Measurements from ENCODE around the gene CLTCL1. TPM values are rescaled to one million over a fixed set of nuclear protein-coding genes. Genes with fewer than 3 reads are reported as not detected.
"Not testable (repeated sequence)": the region's sequence is repeated elsewhere in the genome, so short reads cannot be mapped to it uniquely, and the experiment has no call there.

Gene CLTCL1
- total RNA-seq, 4 donors from 2014 or later = 8.5 to 19.2 (median 12.8) TPM

- H3K36me3 ChIP-seq = peaks cover 0 to 20% of the 10 kb centered on the region in 2 donors
- 76 to 90% methylated on average over 9 of the region's 9 CpGs for WGBS, 2 donors
- intact Hi-C loops (cut with DNase I) = no loop called here
- no peak for DNase-seq
- no peak overlapping the region for H3K27ac ChIP-seq
- H3K9me3 ChIP-seq = no peaks in the 10 kb centered on the region
- no peaks in the 10 kb centered on the region for H3K27me3 ChIP-seq
- TF ChIP-seq POLR2A (IDR thresholded peaks at IDR 0.05) (no peak), CTCF (IDR thresholded peaks at IDR 0.05) (no peak)
- no peaks in the 10 kb centered on the region for H3K4me1 ChIP-seq
- no peak overlapping the region for H3K4me3 ChIP-seq (replicated peaks in 1 of 3)
These were observed 84.1 kb downstream of the CLTCL1 start for GRCh38 chr22:19207401-19207808.

GRCh38 chr22:19206287-19206686 is 85.2 kb downstream of the CLTCL1 start:
- H3K9me3 ChIP-seq = no peaks in the 10 kb centered on the region
- H3K4me1 ChIP-seq = no peaks in the 10 kb centered on the region
- peaks cover 0 to 20% of the 10 kb centered on the region in 2 donors for H3K36me3 ChIP-seq
- TF ChIP-seq POLR2A (IDR thresholded peaks at IDR 0.05) = no peak
- no peak for TF ChIP-seq CTCF (IDR thresholded peaks at IDR 0.05)
- H3K4me3 ChIP-seq (replicated peaks in 1 of 3) = no peak overlapping the region
- no peak overlapping the region for H3K27ac ChIP-seq
- H3K27me3 ChIP-seq = no peaks in the 10 kb centered on the region
- intact Hi-C loops (cut with DNase I) = no loop called here
- 92% methylated on average over 6 of the region's 6 CpGs for WGBS, 2 donors
- no peak for DNase-seq

GRCh38 chr22:19204640-19205039 is 86.9 kb downstream of the CLTCL1 start:
- Histone ChIP-seq H3K4me3 (replicated peaks in 1 of 3) (no peak overlapping the region), H3K4me1 (no peaks in the 10 kb centered on the region), H3K27ac (no peak overlapping the region), H3K9me3 (no peaks in the 10 kb centered on the region), H3K36me3 (peaks cover 0 to 15% of the 10 kb centered on the region in 2 donors), H3K27me3 (no peaks in the 10 kb centered on the region)
- WGBS, 2 donors = 92 to 93% methylated on average over 4 of the region's 4 CpGs
- no peak for DNase-seq
- TF ChIP-seq CTCF (IDR thresholded peaks at IDR 0.05) = no peak
- TF ChIP-seq POLR2A (IDR thresholded peaks at IDR 0.05) = no peak
- intact Hi-C loops (cut with DNase I) = no loop called here

- Histone ChIP-seq H3K36me3 (peaks cover 0 to 13% of the 10 kb centered on the region in 2 donors), H3K4me1 (no peaks in the 10 kb centered on the region), H3K27ac (no peak overlapping the region), H3K9me3 (no peaks in the 10 kb centered on the region), H3K4me3 (replicated peaks in 1 of 3) (no peak overlapping the region), H3K27me3 (no peaks in the 10 kb centered on the region)
- 77 to 80% methylated on average over 8 of the region's 8 CpGs for WGBS, 2 donors
- DNase-seq = no peak
- intact Hi-C loops (cut with DNase I) = no loop called here
- TF ChIP-seq POLR2A (IDR thresholded peaks at IDR 0.05) (no peak), CTCF (IDR thresholded peaks at IDR 0.05) (no peak)
These were observed 87.7 kb downstream of the CLTCL1 start for GRCh38 chr22:19203834-19204233.

- H3K4me3 ChIP-seq (replicated peaks in 1 of 3); H3K27me3 ChIP-seq; H3K4me1 ChIP-seq; DNase-seq; H3K9me3 ChIP-seq; H3K36me3 ChIP-seq; H3K27ac ChIP-seq; intact Hi-C loops (cut with DNase I): not testable (repeated sequence)
- WGBS, 2 donors = 91 to 96% methylated on average over 3 of the region's 3 CpGs
These were observed 88.7 kb downstream of the CLTCL1 start for GRCh38 chr22:19202799-19203186.
